Calu3 (cell line): Measurements from ENCODE around the gene ERC2. TPM values are rescaled to one million over a fixed set of nuclear protein-coding genes. Genes with fewer than 3 reads are reported as not detected.

Source experiments
- BruUV-seq: library from RNA; stranded (reverse); fragments of 400-500 nt; replicated peaks from 2 replicates; lab custom pipeline; 2021; lab: Mats Ljungman, UMichigan
- CTCF ChIA-PET: fragments of 300-600 bp; sonication (Branson Sonifier 250); formaldehyde crosslinking; loops from one replicate; lab custom pipeline; 2022; ENCODE audit warnings: antibody characterized with exemption; lab: Charles Lee
- DNase-seq: peaks from one replicate; pipeline ENCODE4 v3.0.0; 2022
- H3K27ac Mint-ChIP-seq: one replicate; pipeline ENCODE4 v1.8.0; 2022; ENCODE audit warnings: mixed read lengths; ENCODE audit not compliant: unreplicated experiment
- H3K27me3 Mint-ChIP-seq: one replicate; pipeline ENCODE4 v1.8.0; 2022; ENCODE audit warnings: mixed read lengths; ENCODE audit not compliant: unreplicated experiment
- H3K36me3 Mint-ChIP-seq: one replicate; pipeline ENCODE4 v1.8.0; 2022; ENCODE audit warnings: mild to moderate bottlenecking, moderate library complexity, mixed read lengths; ENCODE audit not compliant: insufficient read depth, unreplicated experiment
- H3K4me1 Mint-ChIP-seq: one replicate; pipeline ENCODE4 v1.8.0; 2022; ENCODE audit warnings: mild to moderate bottlenecking, low read depth, mixed read lengths; ENCODE audit not compliant: unreplicated experiment
- H3K4me3 Mint-ChIP-seq: one replicate; pipeline ENCODE4 v1.8.0; 2022; ENCODE audit warnings: mild to moderate bottlenecking, low read depth, moderate library complexity, mixed read lengths; ENCODE audit not compliant: unreplicated experiment
- H3K9me3 Mint-ChIP-seq: one replicate; pipeline ENCODE4 v1.8.0; 2022; ENCODE audit warnings: low read depth, mixed read lengths; ENCODE audit not compliant: unreplicated experiment
- CTCF ChIP-seq: fragments of 200-600 bp; IDR thresholded peaks from one replicate; pipeline ENCODE4 v1.8.0; 2022; ENCODE audit warnings: antibody characterized with exemption; ENCODE audit not compliant: unreplicated experiment
- intact Hi-C: fragments of 100-400 bp; cut with micrococcal nuclease; formaldehyde crosslinking; loops from one replicate; pipeline ENCODE4 v1.10.0; 2022; ENCODE audit not compliant: unreplicated experiment
- total RNA-seq: library from RNA; stranded (reverse); gene quantifications from 2 replicates; pipeline ENCODE4 v1.2.3, GENCODE V29; 2022

ERC2 gene
- total RNA-seq, 1 experiment from 2014 or later = 0.73 TPM

GRCh38 chr3:55492976-55493375 is 975.3 kb downstream of the ERC2 start:
- CTCF ChIA-PET = no interaction called here

GRCh38 chr3:55491296-55491816 is 976.9 kb downstream of the ERC2 start:
- CTCF ChIA-PET = no interaction called here
- Mint-ChIP-seq H3K27me3 (peaks cover 33% of the 10 kb centered on the region), H3K4me1 (no peaks in the 10 kb centered on the region), H3K36me3 (peaks cover 11% of the 10 kb centered on the region), H3K27ac (no peak overlapping the region), H3K4me3 (no peak overlapping the region), H3K9me3 (peaks cover 2% of the 10 kb centered on the region)
- no peak for DNase-seq
- intact Hi-C loops = no loop called here
- BruUV-seq = no TSS peak
- TF ChIP-seq CTCF = no peak

More at GRCh38 chr3:55492976-55493375, 975.3 kb downstream of the ERC2 start:
- Mint-ChIP-seq H3K27ac (no peak overlapping the region), H3K27me3 (peaks cover 16% of the 10 kb centered on the region), H3K4me1 (no peaks in the 10 kb centered on the region), H3K36me3 (peaks cover 5% of the 10 kb centered on the region), H3K4me3 (no peak overlapping the region), H3K9me3 (peaks cover 2% of the 10 kb centered on the region)
- no peak for TF ChIP-seq CTCF
- intact Hi-C loops = no loop called here
- no peak for DNase-seq
- no TSS peak for BruUV-seq

- peaks cover 42% of the 10 kb centered on the region for H3K27me3 Mint-ChIP-seq
- peaks cover 11% of the 10 kb centered on the region for H3K36me3 Mint-ChIP-seq
- peaks cover 2% of the 10 kb centered on the region for H3K9me3 Mint-ChIP-seq
- CTCF ChIA-PET = no interaction called here
- intact Hi-C loops = no loop called here
- no peak overlapping the region for H3K27ac Mint-ChIP-seq
- no peaks in the 10 kb centered on the region for H3K4me1 Mint-ChIP-seq
- no peak for DNase-seq
- no TSS peak for BruUV-seq
- H3K4me3 Mint-ChIP-seq = no peak overlapping the region
- TF ChIP-seq CTCF = no peak
Measured at GRCh38 chr3:55490276-55490913, 977.9 kb downstream of the ERC2 start.

- H3K27ac Mint-ChIP-seq = no peak overlapping the region
- peaks cover 11% of the 10 kb centered on the region for H3K36me3 Mint-ChIP-seq
- no TSS peak for BruUV-seq
- intact Hi-C loops = loop anchor here (10.0 kb wide), 2 partner anchors 255 to 415 kb away; no protein-coding TSS in a partner anchor
- no peaks in the 10 kb centered on the region for H3K4me1 Mint-ChIP-seq
- H3K4me3 Mint-ChIP-seq = no peak overlapping the region
- CTCF ChIA-PET = no interaction called here
- no peak for DNase-seq
- H3K9me3 Mint-ChIP-seq = no peaks in the 10 kb centered on the region
- peaks cover 49% of the 10 kb centered on the region for H3K27me3 Mint-ChIP-seq
- no peak for TF ChIP-seq CTCF
Measured at GRCh38 chr3:55489798-55490132, 978.5 kb downstream of the ERC2 start.
